MM.1S (cell line): ENCODE data around the gene OTOP2.

ENCODE experiments used
- CTCF ChIP-seq: fragments of 300-600 bp; sonication (generic); IDR thresholded peaks from 2 replicates; pipeline ENCODE4 v1.5.1; 2016; ENCODE audit warnings: antibody characterized with exemption, low read length, mixed read lengths
- EZH2phosphoT487 ChIP-seq: fragments of 300-600 bp; sonication (generic); IDR thresholded peaks from 2 replicates; pipeline ENCODE4 v1.6.1; 2018; ENCODE audit warnings: antibody characterized with exemption, low read length

GRCh38 chr17:74920642-74921025 lies 3.4 kb upstream of the OTOP2 start:
- TF ChIP-seq CTCF (no peak), EZH2phosphoT487 (no peak)
